H1 (cell line): ENCODE data around the gene PRKD1. TPM values are rescaled to one million over a fixed set of nuclear protein-coding genes. Genes with fewer than 3 reads are reported as not detected.

ENCODE experiments used
- CTCF ChIA-PET: fragments of 300-600 bp; sonication (Branson Sonifier 250); formaldehyde crosslinking; loops from one replicate; lab custom pipeline; 2021; ENCODE audit not compliant: partially characterized antibody; lab: Charles Lee
- POLR2A ChIA-PET: fragments of 300-600 bp; sonication (Branson Sonifier 250); formaldehyde crosslinking; loops from one replicate; lab custom pipeline; 2021; ENCODE audit warnings: inconsistent platforms; ENCODE audit not compliant: partially characterized antibody; lab: Charles Lee
- DNase-seq, 2 experiments: peaks; one replicate each; pipeline versions ENCODE4 v3.0.0 to v3.0.0-alpha.2; 2010 to 2022; ENCODE audit warnings: low spot score in 2 of 2, low read depth in 1 of 2, mixed read lengths in 1 of 2
- FAIRE-seq: peaks from 2 replicates; lab custom pipeline; 2011; peaks lifted over from hg19 to GRCh38; lab: Jason Lieb, UNC
- H2AFZ ChIP-seq: 2 replicates; pipeline ENCODE4 v1.8.1; 2012; ENCODE audit warnings: low read length, inconsistent platforms
- H2AK5ac ChIP-seq: 2 replicates; pipeline ENCODE4 v1.6.1; 2013; ENCODE audit warnings: low read depth, low read length
- H2BK120ac ChIP-seq: replicated peaks from 2 replicates; pipeline ENCODE3; 2013; ENCODE audit warnings: low read depth, low read length, inconsistent platforms
- H2BK12ac ChIP-seq: 2 replicates; pipeline ENCODE4 v1.6.1; 2013; ENCODE audit warnings: low read depth, low read length
- H2BK15ac ChIP-seq: 2 replicates; pipeline ENCODE4 v1.6.1; 2013; ENCODE audit warnings: low read length
- H2BK20ac ChIP-seq: 2 replicates; pipeline ENCODE4 v1.6.1; 2013; ENCODE audit warnings: low read length
- H2BK5ac ChIP-seq: 2 replicates; pipeline ENCODE4 v1.6.1; 2013; ENCODE audit warnings: low read depth, low read length
- H3K14ac ChIP-seq: 2 replicates; pipeline ENCODE4 v1.6.1; 2013; ENCODE audit warnings: inconsistent platforms; ENCODE audit not compliant: insufficient read length
- H3K18ac ChIP-seq: 2 replicates; pipeline ENCODE4 v1.6.1; 2013; ENCODE audit warnings: low read length; ENCODE audit errors: extremely low read depth
- H3K23ac ChIP-seq: 2 replicates; pipeline ENCODE4 v1.6.1; 2013; ENCODE audit warnings: inconsistent platforms; ENCODE audit not compliant: insufficient read length
- H3K23me2 ChIP-seq: 2 replicates; pipeline ENCODE4 v1.6.1; 2013; ENCODE audit warnings: low read depth, low read length
- H3K27ac ChIP-seq: 2 replicates; pipeline ENCODE4 v1.6.1; 2011; ENCODE audit warnings: low read depth, low read length, inconsistent platforms
- H3K27me3 ChIP-seq, 4 experiments: replicated peaks in 1 of 4; 1 replicate in 1 of 4; 2 replicates in 3 of 4; pipeline versions ENCODE4 v1.6.1 to v1.8.1; 2011 to 2013; ENCODE audit warnings: low read length in 3 of 4, mild to moderate bottlenecking in 3 of 4, inconsistent platforms in 2 of 4, mixed read lengths in 2 of 4, moderate library complexity in 1 of 4; ENCODE audit not compliant: control insufficient read depth in 3 of 4, insufficient read depth in 3 of 4; ENCODE audit errors: extremely low read depth in 1 of 4
- H3K36me3 ChIP-seq, 4 experiments: 2 replicates each; pipeline versions ENCODE4 v1.6.1 to v1.8.1; 2011 to 2013; ENCODE audit warnings: mild to moderate bottlenecking in 4 of 4, low read length in 3 of 4, moderate library complexity in 2 of 4, control low read depth in 1 of 4, inconsistent platforms in 1 of 4; ENCODE audit not compliant: insufficient read depth in 4 of 4, control insufficient read depth in 2 of 4
- H3K4ac ChIP-seq: replicated peaks from 2 replicates; pipeline ENCODE3; 2013; ENCODE audit warnings: low read length, low read depth, mixed read lengths, inconsistent platforms; ENCODE audit not compliant: insufficient read length
- H3K4me1 ChIP-seq, 4 experiments: replicated peaks in 1 of 4; 1 replicate in 1 of 4; 2 replicates in 3 of 4; pipeline versions ENCODE4 v1.6.1 to v1.8.1; 2011 to 2013; ENCODE audit warnings: low read length in 3 of 4, inconsistent platforms in 2 of 4, mixed read lengths in 1 of 4; ENCODE audit not compliant: insufficient read depth in 4 of 4, control insufficient read depth in 3 of 4
- H3K4me2 ChIP-seq, 2 experiments: 2 replicates each; pipeline versions ENCODE4 v1.6.1 to v1.8.1; 2011 to 2013; ENCODE audit warnings: low read depth in 2 of 2, low read length in 2 of 2, control low read depth in 1 of 2, inconsistent platforms in 1 of 2, mild to moderate bottlenecking in 1 of 2; ENCODE audit not compliant: insufficient read depth in 1 of 2
- H3K4me3 ChIP-seq, 4 experiments: fragments of 200-600, 300-600 bp in 1 of 4; sonication (generic), shearing (Covaris generic), sonication (Bioruptor Twin) in 1 of 4; 2 replicates each; pipeline versions ENCODE4 v1.5.1 to v1.8.1; 2011 to 2016; ENCODE audit warnings: low read length in 4 of 4, low read depth in 3 of 4, control low read depth in 2 of 4, inconsistent platforms in 2 of 4, mild to moderate bottlenecking in 2 of 4, mixed read lengths in 1 of 4, moderate library complexity in 1 of 4; ENCODE audit not compliant: insufficient read depth in 2 of 4; ENCODE audit errors: extremely low read depth in 1 of 4
- H3K56ac ChIP-seq: replicated peaks from 2 replicates; pipeline ENCODE3; 2013; ENCODE audit warnings: low read depth, mild to moderate bottlenecking, mixed read lengths, low read length, inconsistent platforms; ENCODE audit not compliant: insufficient read length
- H3K79me1 ChIP-seq: 2 replicates; pipeline ENCODE4 v1.6.1; 2013; ENCODE audit warnings: low read depth, low read length, control low read depth
- H3K79me2 ChIP-seq, 2 experiments: 2 replicates each; pipeline versions ENCODE4 v1.6.1 to v1.8.1; 2012 to 2013; ENCODE audit warnings: low read length in 2 of 2, mild to moderate bottlenecking in 2 of 2, inconsistent platforms in 1 of 2; ENCODE audit not compliant: insufficient read depth in 2 of 2, control insufficient read depth in 1 of 2
- H3K9ac ChIP-seq, 4 experiments: replicated peaks in 1 of 4; 1 replicate in 1 of 4; 2 replicates in 3 of 4; pipeline versions ENCODE4 v1.6.1 to v1.8.1; 2011 to 2013; ENCODE audit warnings: low read depth in 3 of 4, low read length in 3 of 4, control low read depth in 2 of 4, mild to moderate bottlenecking in 2 of 4, moderate library complexity in 2 of 4, inconsistent platforms in 1 of 4; ENCODE audit errors: extremely low read depth in 1 of 4
- H3K9me3 ChIP-seq, 2 experiments: 2 replicates each; pipeline versions ENCODE4 v1.6.1 to v1.8.1; 2012 to 2013; ENCODE audit warnings: mild to moderate bottlenecking in 2 of 2, moderate library complexity in 2 of 2, control low read depth in 1 of 2, inconsistent platforms in 1 of 2, low read depth in 1 of 2, low read length in 1 of 2, mixed read lengths in 1 of 2; ENCODE audit not compliant: insufficient read depth in 2 of 2
- H4K20me1 ChIP-seq, 2 experiments: replicated peaks in 1 of 2; 2 replicates each; pipeline versions ENCODE3 to v1.8.1; 2011 to 2013; ENCODE audit warnings: inconsistent platforms in 2 of 2, low read length in 2 of 2, mild to moderate bottlenecking in 1 of 2; ENCODE audit not compliant: insufficient read depth in 2 of 2, control insufficient read depth in 1 of 2
- H4K5ac ChIP-seq: 2 replicates; pipeline ENCODE4 v1.6.1; 2013; ENCODE audit warnings: low read length, low read depth, mixed read lengths, inconsistent platforms; ENCODE audit not compliant: insufficient read length
- H4K8ac ChIP-seq: 2 replicates; pipeline ENCODE4 v1.8.0; 2013; ENCODE audit warnings: mild to moderate bottlenecking, moderate library complexity, low read length, inconsistent platforms; ENCODE audit not compliant: insufficient read depth; ENCODE audit errors: extremely low read depth
- H4K91ac ChIP-seq: replicated peaks from 2 replicates; pipeline ENCODE3; 2013; ENCODE audit warnings: low read length, mixed read lengths, inconsistent platforms; ENCODE audit not compliant: insufficient read length
- CEBPB ChIP-seq: IDR thresholded peaks from 2 replicates; pipeline ENCODE4 v1.6.1; 2012; ENCODE audit warnings: low read depth, low read length
- CHD2 ChIP-seq: IDR thresholded peaks from 2 replicates; pipeline ENCODE4 v1.6.1; 2012; ENCODE audit warnings: low read length, improper control_type of control experiment
- KDM1A ChIP-seq: fragments of 200-600, 300-600 bp; sonication (generic); IDR thresholded peaks from 2 replicates; pipeline ENCODE4 v1.7.1; 2016; ENCODE audit warnings: mild to moderate bottlenecking, low read length, borderline replicate concordance
- KDM4A ChIP-seq: IDR thresholded peaks from one replicate; pipeline ENCODE4 v1.7.1; 2012; ENCODE audit warnings: low read depth, mild to moderate bottlenecking, moderate library complexity, low read length, inconsistent platforms; ENCODE audit not compliant: severe bottlenecking
- NANOG ChIP-seq: IDR thresholded peaks from 2 replicates; pipeline ENCODE4 v1.6.1; 2011; ENCODE audit warnings: low read length, low read depth, mild to moderate bottlenecking, inconsistent platforms; ENCODE audit not compliant: insufficient read depth, poor library complexity, severe bottlenecking
- NRF1 ChIP-seq: IDR thresholded peaks from 2 replicates; pipeline ENCODE4 v1.6.1; 2011; ENCODE audit warnings: mild to moderate bottlenecking, low read depth, low read length, improper control_type of control experiment
- POLR2A ChIP-seq, 2 experiments: IDR thresholded peaks; 1 replicate in 1 of 2; 2 replicates in 1 of 2; pipeline ENCODE4 v1.6.1; 2011; ENCODE audit warnings: low read depth in 2 of 2, low read length in 2 of 2, mild to moderate bottlenecking in 2 of 2; ENCODE audit errors: control extremely low read depth in 1 of 2
- POLR2AphosphoS5 ChIP-seq: IDR thresholded peaks from 2 replicates; pipeline ENCODE4 v1.6.1; 2011; ENCODE audit warnings: low read depth, low read length
- POU5F1 ChIP-seq: IDR thresholded peaks from 2 replicates; pipeline ENCODE4 v1.6.1; 2011; ENCODE audit warnings: low read depth, mild to moderate bottlenecking, low read length, moderate library complexity
- RAD21 ChIP-seq, 2 experiments: IDR thresholded peaks in 1 of 2; conservative IDR thresholded peaks in 1 of 2; 2 replicates each; pipeline ENCODE4 v1.6.1; 2011; ENCODE audit warnings: low read depth in 2 of 2, low read length in 2 of 2, improper control_type of control experiment in 1 of 2, inconsistent platforms in 1 of 2, mild to moderate bottlenecking in 1 of 2, moderate library complexity in 1 of 2
- RFX5 ChIP-seq: IDR thresholded peaks from 2 replicates; pipeline ENCODE4 v1.6.1; 2011; ENCODE audit warnings: low read depth, low read length, improper control_type of control experiment, borderline replicate concordance
- RXRA ChIP-seq: IDR thresholded peaks from 2 replicates; pipeline ENCODE4 v1.6.1; 2011; ENCODE audit warnings: low read depth, mild to moderate bottlenecking, low read length, moderate library complexity; ENCODE audit not compliant: insufficient read depth
- SIRT6 ChIP-seq: IDR thresholded peaks from one replicate; pipeline ENCODE4 v1.7.1; 2012; ENCODE audit warnings: low read length, inconsistent platforms
- SP1 ChIP-seq: IDR thresholded peaks from 2 replicates; pipeline ENCODE4 v1.6.1; 2011; ENCODE audit warnings: low read depth, low read length
- TAF1 ChIP-seq: IDR thresholded peaks from 2 replicates; pipeline ENCODE4 v1.6.1; 2011; ENCODE audit warnings: mild to moderate bottlenecking, low read depth, low read length
- TAF7 ChIP-seq: optimal IDR thresholded peaks from 2 replicates; pipeline ENCODE3; 2011; ENCODE audit warnings: low read depth, mild to moderate bottlenecking, inconsistent platforms, low read length, moderate library complexity, borderline replicate concordance
- WGBS, 2 experiments: shearing (Covaris generic) in 1 of 2; methylation state at CpG; one replicate each; pipeline versions ENCODE4 v1.1.6 to v1.1.7; 2013 to 2015; ENCODE audit warnings: low lambda C conversion rate in 2 of 2, mixed read lengths in 2 of 2, inconsistent platforms in 1 of 2, low coverage in 1 of 2, missing lambda C conversion rate in 1 of 2; ENCODE audit not compliant: insufficient replicate concordance in 2 of 2, insufficient coverage in 1 of 2, insufficient read length in 1 of 2; ENCODE audit errors: extremely low coverage in 1 of 2, missing lambda C conversion rate in 1 of 2; 5-methylcytosine and 5-hydroxymethylcytosine counted together
- polyA plus RNA-seq, 7 experiments: library from polyadenylated mRNA; depleted of rRNA in 3 of 7; stranded (reverse) in 5 of 7; unstranded in 2 of 7; fragments of >200 nt in 5 of 7; fragments of 200-250 nt in 2 of 7; gene quantifications; 1 replicate in 5 of 7; 2 replicates in 1 of 7; 4 replicates in 1 of 7; pipeline versions ENCODE4 v1.2.1 to v1.2.3, GENCODE V29; 2011 to 2013; ENCODE audit warnings: missing spikeins in 2 of 7, mixed read lengths in 2 of 7
- total RNA-seq: library from RNA; stranded (reverse); fragmentation: NEBNext Ultra II Directional; extraction: Animal tissue kit (Norgen Biotek cat#: 25700); gene quantifications from 2 replicates; pipeline ENCODE4 v1.2.1, GENCODE V29; 2021

PRKD1 gene
- total and polyA plus RNA-seq, 2 of the 8 experiments (the other 6 are each of a cell fraction or from before 2014, with no cell fraction given), result 3.6 to 6.8 TPM

- FAIRE-seq (no peak), DNase-seq (no peak)
- H3K27ac ChIP-seq, result no peak overlapping the region
- no peak overlapping the region for H3K23ac ChIP-seq
- no peak overlapping the region for H3K14ac ChIP-seq
- H3K4me2 ChIP-seq, result no peak overlapping the region
- no peaks in the 10 kb centered on the region for H3K79me2 ChIP-seq
- no peaks in the 10 kb centered on the region for H4K20me1 ChIP-seq
- H3K18ac ChIP-seq, result no peak overlapping the region
- WGBS, 2 experiments, result 79% methylated on average over 3 of the region's 3 CpGs; no CpG with 5 or more reads in 1 of the 2 experiments
- H3K23me2 ChIP-seq, result no peaks in the 10 kb centered on the region
- no peak overlapping the region for H4K8ac ChIP-seq
- H4K91ac ChIP-seq, result no peak overlapping the region
- no peaks in the 10 kb centered on the region for H3K4me1 ChIP-seq
- H2AK5ac ChIP-seq, result no peak overlapping the region
- no peaks in the 10 kb centered on the region for H3K79me1 ChIP-seq
- no peaks in the 10 kb centered on the region for H3K27me3 ChIP-seq
- no peak overlapping the region for H2BK15ac ChIP-seq
- ChIA-PET CTCF (interaction anchor here (0.8 to 0.9 kb wide), 2 partner anchors 44 to 645 kb away, joined by 3 read pairs; no protein-coding TSS in a partner anchor), POLR2A (no interaction called here)
- no peaks in the 10 kb centered on the region for H3K9me3 ChIP-seq
- H3K9ac ChIP-seq, result no peak overlapping the region
- H2BK5ac ChIP-seq, result no peak overlapping the region
- H4K5ac ChIP-seq, result no peak overlapping the region
- H3K4ac ChIP-seq, result no peak overlapping the region
- H2BK120ac ChIP-seq, result no peak overlapping the region
- H2AFZ ChIP-seq, result no peak overlapping the region
- H3K4me3 ChIP-seq, result no peak overlapping the region
- H3K56ac ChIP-seq, result no peak overlapping the region
- no peaks in the 10 kb centered on the region; a peak in 1 of 8 replicates for H3K36me3 ChIP-seq
- H2BK20ac ChIP-seq, result no peak overlapping the region
- no peak overlapping the region for H2BK12ac ChIP-seq
- TF ChIP-seq CHD2 (no peak), NANOG (no peak), NRF1 (no peak), TAF7 (no peak), POLR2AphosphoS5 (no peak), POU5F1 (no peak), RXRA (no peak), POLR2A (IDR thresholded peaks at IDR 0.05; ENCODE audit: control extremely low read depth in 1 of 2, low read depth in 2 of 2, low read length in 2 of 2) (no peak), KDM1A (no peak), CEBPB (no peak), TAF1 (no peak), RFX5 (no peak), SP1 (no peak), KDM4A (no peak), RAD21 (IDR thresholded peaks at IDR 0.05 in 1 of 2, conservative IDR thresholded peaks at IDR 0.05 in 1 of 2; ENCODE audit: low read depth in 2 of 2, low read length in 2 of 2) (no peak), SIRT6 (no peak)
These were observed 290.8 kb downstream of the PRKD1 start for GRCh38 chr14:29636870-29637269.
